ENCODE results near the gene RILPL1. TPM values are rescaled to one million over a fixed set of nuclear protein-coding genes. Genes with fewer than 3 reads are reported as not detected.
A peak's percentile ranks its signal among the peaks of the same experiment; 100 is the strongest.
"Not testable (repeated sequence)": the region's sequence is repeated elsewhere in the genome, so short reads cannot be mapped to it uniquely, and the experiment has no call there.

RILPL1 gene
- total RNA-seq, 2 experiments from 2014 or later, result 4.0 to 4.8 TPM

GRCh38 chr12:123488539-123489230 is 44.8 kb downstream of the RILPL1 start:
- no peak overlapping the region for H3K27ac Mint-ChIP-seq
- H3K36me3 Mint-ChIP-seq, result no peaks in the 10 kb centered on the region
- intact Hi-C loops (cut with micrococcal nuclease), result no loop called here
- CTCF ChIA-PET, result no interaction called here
- no peaks in the 10 kb centered on the region for H3K9me3 Mint-ChIP-seq
- H3K27me3 Mint-ChIP-seq, result no peaks in the 10 kb centered on the region
- POLR2A ChIA-PET, result interaction anchor here (1.2 kb wide), 1 partner anchor 24 kb away, joined by 3 read pairs; no protein-coding TSS in a partner anchor
- peaks cover 16% of the 10 kb centered on the region for H3K4me1 Mint-ChIP-seq (ENCODE audit: low read depth)
- DNase-seq, result no peak
- no peak overlapping the region for H3K4me3 Mint-ChIP-seq

- Mint-ChIP-seq H3K9me3 (no peaks in the 10 kb centered on the region), H3K27ac (no peak overlapping the region), H3K36me3 (no peaks in the 10 kb centered on the region), H3K27me3 (no peaks in the 10 kb centered on the region), H3K4me1 (ENCODE audit: low read depth) (peaks cover 22% of the 10 kb centered on the region), H3K4me3 (no peak overlapping the region)
- intact Hi-C loops (cut with micrococcal nuclease), result no loop called here
- ChIA-PET CTCF (no interaction called here), POLR2A (no interaction called here)
- no peak for DNase-seq
Measured at GRCh38 chr12:123487428-123487827, 46.1 kb downstream of the RILPL1 start.

GRCh38 chr12:123485756-123486155 is 47.8 kb downstream of the RILPL1 start:
- POLR2A ChIA-PET, result no interaction called here

GRCh38 chr12:123483602-123484248 is 49.8 kb downstream of the RILPL1 start:
- DNase-seq, result peak; percentile 16
- Mint-ChIP-seq H3K4me1 (ENCODE audit: low read depth) (peaks cover 32% of the 10 kb centered on the region), H3K27me3 (no peaks in the 10 kb centered on the region), H3K4me3 (no peak overlapping the region), H3K36me3 (no peaks in the 10 kb centered on the region), H3K9me3 (no peaks in the 10 kb centered on the region), H3K27ac (peak overlapping the region; percentile 49)
- intact Hi-C loops (cut with micrococcal nuclease), result no loop called here
- POLR2A ChIA-PET, result no interaction called here
- CTCF ChIA-PET, result no interaction called here

More at GRCh38 chr12:123485756-123486155, 47.8 kb downstream of the RILPL1 start:
- CTCF ChIA-PET, result no interaction called here
- H3K27ac Mint-ChIP-seq, result no peak overlapping the region
- no peaks in the 10 kb centered on the region for H3K36me3 Mint-ChIP-seq
- H3K4me3 Mint-ChIP-seq, result no peak overlapping the region
- H3K9me3 Mint-ChIP-seq, result no peaks in the 10 kb centered on the region
- no peak for DNase-seq
- peaks cover 23% of the 10 kb centered on the region for H3K4me1 Mint-ChIP-seq (ENCODE audit: low read depth)
- intact Hi-C loops (cut with micrococcal nuclease), result no loop called here
- H3K27me3 Mint-ChIP-seq, result no peaks in the 10 kb centered on the region

GRCh38 chr12:123482876-123483275 is 50.6 kb downstream of the RILPL1 start:
- no peak for DNase-seq
- Mint-ChIP-seq H3K4me3 (no peak overlapping the region), H3K36me3 (no peaks in the 10 kb centered on the region), H3K9me3 (no peaks in the 10 kb centered on the region), H3K27me3 (no peaks in the 10 kb centered on the region), H3K27ac (no peak overlapping the region), H3K4me1 (ENCODE audit: low read depth) (peaks cover 32% of the 10 kb centered on the region)
- ChIA-PET CTCF (no interaction called here), POLR2A (no interaction called here)
- intact Hi-C loops (cut with micrococcal nuclease), result no loop called here

- peaks cover 35% of the 10 kb centered on the region for H3K4me1 Mint-ChIP-seq (ENCODE audit: low read depth)
- H3K27ac Mint-ChIP-seq; POLR2A ChIA-PET; CTCF ChIA-PET; intact Hi-C loops (cut with micrococcal nuclease); H3K27me3 Mint-ChIP-seq; DNase-seq; H3K9me3 Mint-ChIP-seq; H3K36me3 Mint-ChIP-seq; H3K4me3 Mint-ChIP-seq: not testable (repeated sequence)
Measured at GRCh38 chr12:123481251-123481650, 52.3 kb downstream of the RILPL1 start.

- intact Hi-C loops (cut with micrococcal nuclease), result loop anchor here (5.0 kb wide), 1 partner anchor 103 kb away; the partner anchor contains the start of gene TMED2
Measured at GRCh38 chr12:123479442-123480180, 53.9 kb downstream of the RILPL1 start.

GRCh38 chr12:123478762-123479161 is 54.8 kb downstream of the RILPL1 start:
- ChIA-PET CTCF (no interaction called here), POLR2A (no interaction called here)
- H3K4me1 Mint-ChIP-seq (ENCODE audit: low read depth), result peaks cover 36% of the 10 kb centered on the region
- H3K9me3 Mint-ChIP-seq, result no peaks in the 10 kb centered on the region
- intact Hi-C loops (cut with micrococcal nuclease), result loop anchor here (5.0 kb wide), 1 partner anchor 104 kb away; the partner anchor contains the start of gene TMED2
- H3K4me3 Mint-ChIP-seq, result no peak overlapping the region
- no peaks in the 10 kb centered on the region for H3K27me3 Mint-ChIP-seq
- no peak overlapping the region for H3K27ac Mint-ChIP-seq
- DNase-seq, result no peak
- H3K36me3 Mint-ChIP-seq, result peaks cover 8% of the 10 kb centered on the region

More at GRCh38 chr12:123479442-123480180, 53.9 kb downstream of the RILPL1 start:
- peaks cover 8% of the 10 kb centered on the region for H3K36me3 Mint-ChIP-seq
- DNase-seq, result no peak
- H3K9me3 Mint-ChIP-seq, result no peaks in the 10 kb centered on the region
- ChIA-PET CTCF (no interaction called here), POLR2A (no interaction called here)
- peak overlapping the region; percentile 18 for H3K27ac Mint-ChIP-seq
- H3K4me1 Mint-ChIP-seq (ENCODE audit: low read depth), result peaks cover 39% of the 10 kb centered on the region
- no peak overlapping the region for H3K4me3 Mint-ChIP-seq
- H3K27me3 Mint-ChIP-seq, result no peaks in the 10 kb centered on the region

GRCh38 chr12:123478069-123478468 is 55.5 kb downstream of the RILPL1 start:
- peaks cover 8% of the 10 kb centered on the region for H3K36me3 Mint-ChIP-seq
- H3K4me1 Mint-ChIP-seq (ENCODE audit: low read depth), result peaks cover 32% of the 10 kb centered on the region
- DNase-seq, result no peak
- H3K27ac Mint-ChIP-seq, result no peak overlapping the region
- intact Hi-C loops (cut with micrococcal nuclease), result loop anchor here (5.0 kb wide), 1 partner anchor 104 kb away; the partner anchor contains the start of gene TMED2
- no peaks in the 10 kb centered on the region for H3K9me3 Mint-ChIP-seq
- ChIA-PET POLR2A (interaction anchor here (0.6 kb wide), 1 partner anchor 16 kb away, joined by 3 read pairs; no protein-coding TSS in a partner anchor), CTCF (no interaction called here)
- no peaks in the 10 kb centered on the region for H3K27me3 Mint-ChIP-seq
- H3K4me3 Mint-ChIP-seq, result no peak overlapping the region

GRCh38 chr12:123475246-123475703 is 58.2 kb downstream of the RILPL1 start:
- POLR2A ChIA-PET, result no interaction called here
- intact Hi-C loops (cut with micrococcal nuclease), result loop anchor here (5.0 kb wide), 1 partner anchor 107 kb away; the partner anchor contains the start of gene TMED2
- peak overlapping the region; percentile 78 for H3K27ac Mint-ChIP-seq
- DNase-seq, result no peak
- peaks cover 27% of the 10 kb centered on the region for H3K4me1 Mint-ChIP-seq (ENCODE audit: low read depth)
- peaks cover 15% of the 10 kb centered on the region for H3K36me3 Mint-ChIP-seq
- no peaks in the 10 kb centered on the region for H3K27me3 Mint-ChIP-seq
- no peaks in the 10 kb centered on the region for H3K9me3 Mint-ChIP-seq
- CTCF ChIA-PET, result interaction anchor here (1.0 kb wide), 1 partner anchor 16 kb away, joined by 3 read pairs; no protein-coding TSS in a partner anchor
- peak overlapping the region; percentile 30 for H3K4me3 Mint-ChIP-seq

- intact Hi-C loops (cut with micrococcal nuclease), result loop anchor here (5.0 kb wide), 1 partner anchor 108 kb away; the partner anchor contains the start of gene TMED2
- no peak for DNase-seq
- Mint-ChIP-seq H3K36me3 (peaks cover 15% of the 10 kb centered on the region), H3K4me3 (peak overlapping the region; percentile 30), H3K4me1 (ENCODE audit: low read depth) (peaks cover 24% of the 10 kb centered on the region), H3K9me3 (no peaks in the 10 kb centered on the region), H3K27me3 (no peaks in the 10 kb centered on the region), H3K27ac (peak overlapping the region; percentile 78)
- ChIA-PET POLR2A (interaction anchor here (1.2 kb wide), 1 partner anchor 15 kb away, joined by 3 read pairs; no protein-coding TSS in a partner anchor), CTCF (interaction anchor here (1.0 kb wide), 1 partner anchor 15 kb away, joined by 3 read pairs; no protein-coding TSS in a partner anchor)
Measured at GRCh38 chr12:123474485-123475245, 58.9 kb downstream of the RILPL1 start.
